H4 (cell line): Measurements from ENCODE around the gene CHCHD6. TPM values are rescaled to one million over a fixed set of nuclear protein-coding genes. Genes with fewer than 3 reads are reported as not detected.

Experiments
- DNase-seq: peaks from one replicate; pipeline ENCODE4 v3.0.0-alpha.2; 2015; ENCODE audit warnings: low spot score
- total RNA-seq: library from RNA; depleted of rRNA; stranded (reverse); fragments of >200 nt; shearing (Covaris generic); gene quantifications from 2 replicates; pipeline ENCODE4 v1.2.3, GENCODE V29; 2014

The CHCHD6 gene
- total RNA-seq, 1 experiment from 2014 or later = 16.5 TPM

GRCh38 chr3:126826693-126827092 lies 122.7 kb downstream of the CHCHD6 start:
- no peak for DNase-seq

- DNase-seq = no peak
Measured at GRCh38 chr3:126827121-126827520, 123.1 kb downstream of the CHCHD6 start.

DNA sequence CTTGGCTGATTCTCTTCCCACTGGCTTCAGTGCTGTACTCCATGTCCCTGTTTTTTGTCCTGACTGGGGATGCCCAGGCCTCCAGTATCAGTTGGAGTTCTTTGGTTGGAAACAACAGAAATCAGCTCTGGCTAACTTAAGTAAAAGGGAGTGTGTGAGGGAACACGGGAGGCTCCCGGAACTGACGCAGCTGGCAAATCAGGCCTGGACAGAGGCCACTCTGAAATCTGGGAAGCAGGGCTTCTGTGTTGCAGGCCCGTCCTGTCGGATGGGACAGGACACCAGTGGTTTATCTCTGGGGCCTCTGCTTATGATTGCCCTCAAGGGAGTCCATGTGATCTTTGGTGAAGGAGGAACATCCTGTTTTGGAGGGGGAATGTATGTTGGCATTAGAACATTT lies 124.3 kb downstream of the CHCHD6 start:
- DNase-seq = no peak

DNA sequence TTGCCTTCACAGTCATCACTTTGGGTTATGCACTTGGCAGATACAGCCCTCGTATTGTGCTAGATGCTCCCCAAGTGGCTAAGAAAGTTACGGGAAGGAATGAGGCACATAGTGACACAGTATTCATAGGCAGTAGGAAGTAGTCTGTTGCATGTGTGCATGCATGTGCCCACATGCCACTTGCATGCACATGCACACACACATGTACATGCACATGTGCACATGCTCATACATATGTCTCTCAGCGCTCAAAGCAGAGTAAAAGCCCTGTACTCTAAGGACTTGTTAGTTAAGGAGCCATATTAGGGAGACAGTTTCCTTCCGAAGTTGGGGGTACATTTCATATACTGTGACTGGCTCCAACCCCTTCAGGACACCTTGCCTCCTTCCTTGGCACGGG lies 128.9 kb downstream of the CHCHD6 start:
- DNase-seq = no peak

DNA sequence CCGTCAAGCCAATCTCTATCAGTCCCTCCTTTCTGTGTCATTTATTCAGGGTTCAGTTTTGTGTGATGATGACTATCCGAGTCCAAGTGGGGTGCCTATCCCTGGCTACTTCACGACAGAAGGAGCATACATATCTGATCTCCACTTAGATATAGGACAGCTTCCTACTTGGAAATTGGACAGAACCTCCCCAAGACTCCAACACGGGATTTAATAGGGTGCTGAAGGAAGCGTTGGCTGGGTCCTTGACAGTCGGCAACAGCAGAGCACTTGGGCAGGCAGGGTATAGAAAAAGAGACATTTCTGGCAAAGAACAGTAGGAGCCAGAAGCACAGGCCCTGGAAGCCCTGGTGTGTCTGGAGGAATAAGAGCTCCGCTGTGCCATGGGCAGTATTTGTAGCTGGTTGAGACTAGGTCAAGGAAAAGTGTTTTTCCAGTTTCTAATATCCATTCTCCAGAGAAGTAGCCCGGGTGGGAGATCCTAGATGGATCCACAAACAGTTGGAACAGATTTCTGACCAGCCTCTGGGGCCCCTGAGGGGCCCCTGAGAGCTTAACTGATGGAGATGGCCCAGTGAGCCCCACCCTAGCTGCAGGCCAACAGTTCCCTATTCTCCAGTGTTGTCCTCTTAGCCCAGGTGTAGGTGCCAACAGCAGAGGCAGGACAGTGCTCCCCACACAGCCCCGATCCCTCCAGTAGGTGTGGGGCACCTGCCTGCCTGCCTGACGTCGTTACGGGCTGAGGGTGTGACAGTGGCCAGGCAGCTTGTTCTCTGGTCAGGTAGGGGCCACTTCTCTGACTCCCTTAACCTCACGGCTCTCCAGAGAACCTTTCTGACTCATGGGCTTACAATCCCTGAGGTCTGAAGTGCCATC lies 130.8 kb downstream of the CHCHD6 start:
- no peak for DNase-seq

DNA sequence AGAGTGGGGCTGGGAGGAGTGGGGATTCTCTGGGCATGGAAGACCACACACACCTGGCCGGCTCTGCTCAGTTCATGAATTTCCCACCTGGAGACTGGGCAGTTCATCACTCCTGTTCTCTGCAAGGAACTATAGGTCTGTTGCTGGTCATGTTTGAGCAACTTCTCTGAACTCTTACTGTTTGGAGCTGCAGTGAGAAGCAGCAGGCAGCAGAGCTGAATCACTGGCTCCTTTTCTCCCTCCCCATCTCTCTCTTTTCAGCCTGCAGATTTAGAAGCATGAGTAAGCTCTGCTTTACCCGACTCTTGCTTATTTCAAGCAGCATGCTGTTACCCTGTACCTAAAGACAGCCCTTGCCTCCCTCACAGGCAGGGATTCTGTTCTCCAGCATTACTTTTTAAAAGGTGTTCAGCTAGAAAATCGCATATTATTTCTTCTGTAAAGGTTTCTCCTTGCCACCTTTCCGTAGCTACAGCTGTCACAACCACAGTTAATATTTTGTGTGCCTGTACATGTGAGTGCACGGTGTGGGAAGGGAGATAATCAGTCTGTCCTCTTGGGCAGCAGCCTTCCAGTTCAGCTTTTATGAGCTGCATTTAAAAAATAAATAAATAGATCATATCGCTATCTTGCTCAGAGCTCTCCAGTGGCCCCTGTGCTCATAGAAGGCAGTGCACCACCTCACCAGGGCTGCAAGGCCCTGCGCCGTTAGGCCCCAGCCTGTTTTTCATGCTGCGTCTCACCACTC lies 131.6 kb downstream of the CHCHD6 start:
- no peak for DNase-seq

DNA sequence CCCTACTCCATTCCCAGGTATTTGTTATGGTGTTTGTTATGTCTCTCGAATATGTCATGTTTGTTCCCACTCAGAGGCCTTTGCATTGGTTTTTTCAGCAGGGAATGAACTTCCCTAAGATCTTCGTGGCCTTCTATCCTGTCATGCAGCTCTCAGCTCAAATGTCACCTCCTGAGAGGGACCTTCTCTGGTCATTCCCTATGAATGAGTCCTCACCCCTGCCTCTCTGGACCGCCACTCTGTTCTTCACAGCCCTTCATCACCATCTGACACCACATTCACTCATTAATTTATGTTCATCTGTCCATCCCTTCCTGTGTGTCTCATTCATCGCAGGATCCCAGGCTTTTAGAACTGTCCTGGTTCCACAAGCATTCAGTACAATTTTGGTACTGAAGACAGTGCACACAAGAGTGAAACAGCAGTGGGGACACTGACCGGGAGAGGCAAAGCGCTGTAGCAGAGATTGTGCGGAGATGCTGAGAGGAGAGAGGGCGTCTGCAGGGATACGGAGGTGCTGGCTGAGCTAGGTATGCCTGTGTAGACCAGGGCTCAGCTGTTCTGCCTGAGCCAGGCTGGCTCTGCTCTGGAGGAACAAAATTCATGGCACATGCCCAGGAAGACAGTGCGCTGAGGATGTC lies 132.3 kb downstream of the CHCHD6 start:
- no peak for DNase-seq

DNA sequence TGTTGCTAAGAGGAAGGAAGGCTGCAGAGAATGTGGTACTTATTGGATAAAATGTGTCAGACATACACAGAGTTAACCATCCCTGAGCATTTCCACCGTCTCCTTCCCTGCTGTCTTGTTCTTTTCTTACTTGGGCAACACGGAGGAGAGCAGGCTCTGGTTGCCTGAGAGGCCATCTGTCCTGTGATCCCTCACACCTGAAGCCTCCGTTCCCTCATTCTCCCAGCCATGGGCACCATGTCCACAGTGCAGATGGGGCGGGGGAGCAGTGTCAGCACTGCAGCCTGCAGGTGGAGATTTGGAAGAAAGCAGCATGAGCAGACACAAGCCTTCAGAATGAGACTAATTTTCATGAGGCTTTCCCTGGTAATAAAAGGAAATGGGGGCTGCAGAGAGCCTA lies 133.7 kb downstream of the CHCHD6 start:
- DNase-seq = no peak

DNA sequence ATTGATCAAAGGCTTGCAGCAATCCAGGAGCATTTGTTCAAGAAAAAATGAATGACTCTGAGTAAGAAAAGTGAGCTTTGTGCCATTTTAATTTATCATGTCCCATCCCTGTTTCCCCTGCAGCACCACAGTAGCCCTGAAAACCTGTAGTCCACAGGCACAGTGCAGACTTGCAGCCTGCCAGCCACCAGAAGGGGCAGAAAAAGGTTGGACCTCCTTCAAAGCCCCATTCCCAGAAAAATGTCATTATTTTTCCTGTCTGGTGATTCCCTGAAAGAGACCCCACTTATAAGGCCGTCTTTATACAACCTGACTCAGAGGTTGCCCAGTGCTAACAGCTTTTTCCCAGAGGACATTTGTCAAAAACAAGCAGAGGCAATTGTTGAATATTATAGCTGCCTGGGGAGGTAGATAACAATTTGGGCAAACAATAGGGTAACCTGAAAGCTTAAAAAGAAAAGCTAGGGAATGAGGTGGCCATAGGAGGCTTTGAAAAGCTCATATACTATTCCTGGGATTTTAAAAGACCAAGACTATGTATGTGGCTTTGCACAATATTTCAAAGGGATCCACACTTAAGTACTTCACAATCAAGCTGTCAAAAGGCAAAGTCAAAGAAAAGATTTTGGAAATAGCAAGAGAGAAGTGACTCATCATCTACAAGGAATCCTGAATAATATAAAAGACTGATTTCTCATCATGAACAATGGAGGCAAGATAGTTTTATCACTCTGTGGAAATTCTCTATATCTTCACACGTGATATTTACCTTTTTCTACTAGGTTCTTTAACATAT lies 142.1 kb downstream of the CHCHD6 start:
- DNase-seq = no peak

- DNase-seq = no peak
Measured at GRCh38 chr3:126847061-126847460, 143.0 kb downstream of the CHCHD6 start.

DNA sequence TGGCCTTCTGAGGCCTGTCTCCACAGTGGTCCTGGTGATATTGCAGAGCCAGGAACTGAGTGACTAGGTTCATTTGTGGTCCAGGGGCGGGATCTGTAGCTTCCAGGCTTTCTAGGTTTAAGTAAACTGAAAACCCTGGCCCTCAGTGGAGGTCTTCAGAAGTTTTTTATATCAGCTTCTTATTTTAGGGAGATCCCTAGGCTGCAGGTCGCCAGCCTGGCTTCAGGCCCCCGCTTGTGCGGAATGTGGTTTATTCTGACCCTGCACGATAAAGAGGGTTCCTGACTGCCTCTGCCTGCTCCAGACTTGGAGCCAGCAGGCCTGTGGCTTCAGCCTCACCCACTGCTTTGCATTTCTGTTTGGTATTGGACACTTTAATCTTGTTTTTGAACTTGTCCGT lies 145.0 kb downstream of the CHCHD6 start:
- DNase-seq = no peak

DNA sequence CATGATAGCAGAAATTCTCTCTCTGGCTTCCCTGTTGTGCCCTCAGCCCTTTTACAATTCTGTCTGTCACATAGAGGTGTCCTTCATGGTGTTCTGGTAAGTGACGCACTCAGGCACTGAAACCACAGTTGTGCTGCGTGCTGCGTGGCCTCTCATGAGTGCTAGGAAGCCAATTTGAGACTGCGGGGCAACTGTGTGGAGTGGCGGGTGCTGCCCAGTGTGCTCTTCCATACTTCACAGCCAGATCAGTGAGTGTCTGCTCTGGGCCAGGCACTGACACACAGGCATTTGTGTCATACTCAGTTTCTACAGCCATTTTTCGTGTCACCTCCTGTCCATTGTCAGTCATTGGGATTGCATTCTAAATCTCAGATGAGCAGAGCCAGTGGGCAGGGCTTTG lies 145.7 kb downstream of the CHCHD6 start:
- DNase-seq = no peak

- peak; percentile 55 for DNase-seq
Measured at GRCh38 chr3:126850370-126851085, 146.5 kb downstream of the CHCHD6 start.

- no peak for DNase-seq
Measured at GRCh38 chr3:126851382-126851781, 147.3 kb downstream of the CHCHD6 start.

- no peak for DNase-seq
Measured at GRCh38 chr3:126851934-126852333, 147.9 kb downstream of the CHCHD6 start.

- no peak for DNase-seq
Measured at GRCh38 chr3:126852511-126852910, 148.5 kb downstream of the CHCHD6 start.

GRCh38 chr3:126854666-126855065 lies 150.6 kb downstream of the CHCHD6 start:
- DNase-seq = no peak

DNA sequence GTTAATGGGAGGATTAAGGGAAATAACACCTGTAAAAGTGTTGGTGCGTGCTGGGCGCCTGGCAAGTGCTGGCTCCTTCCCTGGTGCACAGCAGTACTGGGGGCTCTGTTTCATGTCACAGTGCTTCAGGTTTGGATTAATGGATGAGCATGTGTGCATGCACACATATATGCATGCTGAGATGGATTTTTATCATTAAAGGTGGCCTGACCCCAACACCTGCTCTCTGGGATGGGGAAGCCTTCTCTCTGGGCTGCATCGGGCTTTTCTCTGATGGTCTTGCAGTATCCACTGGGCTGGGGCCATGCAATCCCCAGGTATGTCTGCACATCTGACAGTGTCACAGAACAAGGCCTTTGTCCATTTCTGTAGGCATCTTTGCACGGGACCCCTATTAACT lies 151.3 kb downstream of the CHCHD6 start:
- no peak for DNase-seq

DNA sequence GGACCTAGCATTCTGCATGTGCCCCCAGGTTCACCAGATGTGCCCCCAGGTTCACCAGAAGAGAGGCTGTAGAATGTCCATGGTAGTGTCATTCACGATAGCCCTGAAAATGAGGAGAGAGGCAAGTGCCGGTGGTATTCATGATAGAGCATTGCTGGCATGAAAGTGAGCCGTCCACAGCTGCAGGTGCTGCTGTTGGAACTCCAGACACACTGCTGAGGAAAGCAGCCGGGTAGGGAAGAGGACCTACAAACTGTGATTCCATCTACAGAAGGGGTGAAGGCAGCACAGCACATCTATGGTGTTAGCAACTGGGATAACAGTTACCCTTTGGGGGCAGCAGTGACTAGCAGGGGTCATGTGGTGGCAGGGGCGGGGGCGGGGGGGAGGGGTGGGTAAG lies 153.9 kb downstream of the CHCHD6 start:
- DNase-seq = no peak

- no peak for DNase-seq
Measured at GRCh38 chr3:126858401-126858800, 154.4 kb downstream of the CHCHD6 start.

- DNase-seq = peak; percentile 90
Measured at GRCh38 chr3:126858887-126859286, 154.8 kb downstream of the CHCHD6 start.
